H1 (cell line): ENCODE results near the gene MUC2. TPM values are rescaled to one million over a fixed set of nuclear protein-coding genes. Genes with fewer than 3 reads are reported as not detected.

Experiments used
- CTCF ChIA-PET: fragments of 300-600 bp; sonication (Branson Sonifier 250); formaldehyde crosslinking; loops from one replicate; lab custom pipeline; 2021; ENCODE audit not compliant: partially characterized antibody; lab: Charles Lee
- POLR2A ChIA-PET: fragments of 300-600 bp; sonication (Branson Sonifier 250); formaldehyde crosslinking; loops from one replicate; lab custom pipeline; 2021; ENCODE audit warnings: inconsistent platforms; ENCODE audit not compliant: partially characterized antibody; lab: Charles Lee
- DNase-seq, 2 experiments: peaks; one replicate each; pipeline versions ENCODE4 v3.0.0 to v3.0.0-alpha.2; 2010 to 2022; ENCODE audit warnings: low spot score in 2 of 2, low read depth in 1 of 2, mixed read lengths in 1 of 2
- FAIRE-seq: peaks from 2 replicates; lab custom pipeline; 2011; peaks lifted over from hg19 to GRCh38; lab: Jason Lieb, UNC
- H2AFZ ChIP-seq: 2 replicates; pipeline ENCODE4 v1.8.1; 2012; ENCODE audit warnings: low read length, inconsistent platforms
- H2AK5ac ChIP-seq: 2 replicates; pipeline ENCODE4 v1.6.1; 2013; ENCODE audit warnings: low read depth, low read length
- H2BK120ac ChIP-seq: replicated peaks from 2 replicates; pipeline ENCODE3; 2013; ENCODE audit warnings: low read depth, low read length, inconsistent platforms
- H2BK12ac ChIP-seq: 2 replicates; pipeline ENCODE4 v1.6.1; 2013; ENCODE audit warnings: low read depth, low read length
- H2BK15ac ChIP-seq: 2 replicates; pipeline ENCODE4 v1.6.1; 2013; ENCODE audit warnings: low read length
- H2BK20ac ChIP-seq: 2 replicates; pipeline ENCODE4 v1.6.1; 2013; ENCODE audit warnings: low read length
- H2BK5ac ChIP-seq: 2 replicates; pipeline ENCODE4 v1.6.1; 2013; ENCODE audit warnings: low read depth, low read length
- H3K14ac ChIP-seq: 2 replicates; pipeline ENCODE4 v1.6.1; 2013; ENCODE audit warnings: inconsistent platforms; ENCODE audit not compliant: insufficient read length
- H3K18ac ChIP-seq: 2 replicates; pipeline ENCODE4 v1.6.1; 2013; ENCODE audit warnings: low read length; ENCODE audit errors: extremely low read depth
- H3K23ac ChIP-seq: 2 replicates; pipeline ENCODE4 v1.6.1; 2013; ENCODE audit warnings: inconsistent platforms; ENCODE audit not compliant: insufficient read length
- H3K23me2 ChIP-seq: 2 replicates; pipeline ENCODE4 v1.6.1; 2013; ENCODE audit warnings: low read depth, low read length
- H3K27ac ChIP-seq: 2 replicates; pipeline ENCODE4 v1.6.1; 2011; ENCODE audit warnings: low read depth, low read length, inconsistent platforms
- H3K27me3 ChIP-seq, 4 experiments: replicated peaks in 1 of 4; 1 replicate in 1 of 4; 2 replicates in 3 of 4; pipeline versions ENCODE4 v1.6.1 to v1.8.1; 2011 to 2013; ENCODE audit warnings: low read length in 3 of 4, mild to moderate bottlenecking in 3 of 4, inconsistent platforms in 2 of 4, mixed read lengths in 2 of 4, moderate library complexity in 1 of 4; ENCODE audit not compliant: control insufficient read depth in 3 of 4, insufficient read depth in 3 of 4; ENCODE audit errors: extremely low read depth in 1 of 4
- H3K36me3 ChIP-seq, 4 experiments: 2 replicates each; pipeline versions ENCODE4 v1.6.1 to v1.8.1; 2011 to 2013; ENCODE audit warnings: mild to moderate bottlenecking in 4 of 4, low read length in 3 of 4, moderate library complexity in 2 of 4, control low read depth in 1 of 4, inconsistent platforms in 1 of 4; ENCODE audit not compliant: insufficient read depth in 4 of 4, control insufficient read depth in 2 of 4
- H3K4ac ChIP-seq: replicated peaks from 2 replicates; pipeline ENCODE3; 2013; ENCODE audit warnings: low read length, low read depth, mixed read lengths, inconsistent platforms; ENCODE audit not compliant: insufficient read length
- H3K4me1 ChIP-seq, 4 experiments: replicated peaks in 1 of 4; 1 replicate in 1 of 4; 2 replicates in 3 of 4; pipeline versions ENCODE4 v1.6.1 to v1.8.1; 2011 to 2013; ENCODE audit warnings: low read length in 3 of 4, inconsistent platforms in 2 of 4, mixed read lengths in 1 of 4; ENCODE audit not compliant: insufficient read depth in 4 of 4, control insufficient read depth in 3 of 4
- H3K4me2 ChIP-seq, 2 experiments: 2 replicates each; pipeline versions ENCODE4 v1.6.1 to v1.8.1; 2011 to 2013; ENCODE audit warnings: low read depth in 2 of 2, low read length in 2 of 2, control low read depth in 1 of 2, inconsistent platforms in 1 of 2, mild to moderate bottlenecking in 1 of 2; ENCODE audit not compliant: insufficient read depth in 1 of 2
- H3K4me3 ChIP-seq, 4 experiments: fragments of 200-600, 300-600 bp in 1 of 4; sonication (generic), shearing (Covaris generic), sonication (Bioruptor Twin) in 1 of 4; 2 replicates each; pipeline versions ENCODE4 v1.5.1 to v1.8.1; 2011 to 2016; ENCODE audit warnings: low read length in 4 of 4, low read depth in 3 of 4, control low read depth in 2 of 4, inconsistent platforms in 2 of 4, mild to moderate bottlenecking in 2 of 4, mixed read lengths in 1 of 4, moderate library complexity in 1 of 4; ENCODE audit not compliant: insufficient read depth in 2 of 4; ENCODE audit errors: extremely low read depth in 1 of 4
- H3K56ac ChIP-seq: replicated peaks from 2 replicates; pipeline ENCODE3; 2013; ENCODE audit warnings: low read depth, mild to moderate bottlenecking, mixed read lengths, low read length, inconsistent platforms; ENCODE audit not compliant: insufficient read length
- H3K79me1 ChIP-seq: 2 replicates; pipeline ENCODE4 v1.6.1; 2013; ENCODE audit warnings: low read depth, low read length, control low read depth
- H3K79me2 ChIP-seq, 2 experiments: 2 replicates each; pipeline versions ENCODE4 v1.6.1 to v1.8.1; 2012 to 2013; ENCODE audit warnings: low read length in 2 of 2, mild to moderate bottlenecking in 2 of 2, inconsistent platforms in 1 of 2; ENCODE audit not compliant: insufficient read depth in 2 of 2, control insufficient read depth in 1 of 2
- H3K9ac ChIP-seq, 4 experiments: replicated peaks in 1 of 4; 1 replicate in 1 of 4; 2 replicates in 3 of 4; pipeline versions ENCODE4 v1.6.1 to v1.8.1; 2011 to 2013; ENCODE audit warnings: low read depth in 3 of 4, low read length in 3 of 4, control low read depth in 2 of 4, mild to moderate bottlenecking in 2 of 4, moderate library complexity in 2 of 4, inconsistent platforms in 1 of 4; ENCODE audit errors: extremely low read depth in 1 of 4
- H3K9me3 ChIP-seq, 2 experiments: 2 replicates each; pipeline versions ENCODE4 v1.6.1 to v1.8.1; 2012 to 2013; ENCODE audit warnings: mild to moderate bottlenecking in 2 of 2, moderate library complexity in 2 of 2, control low read depth in 1 of 2, inconsistent platforms in 1 of 2, low read depth in 1 of 2, low read length in 1 of 2, mixed read lengths in 1 of 2; ENCODE audit not compliant: insufficient read depth in 2 of 2
- H4K20me1 ChIP-seq, 2 experiments: replicated peaks in 1 of 2; 2 replicates each; pipeline versions ENCODE3 to v1.8.1; 2011 to 2013; ENCODE audit warnings: inconsistent platforms in 2 of 2, low read length in 2 of 2, mild to moderate bottlenecking in 1 of 2; ENCODE audit not compliant: insufficient read depth in 2 of 2, control insufficient read depth in 1 of 2
- H4K5ac ChIP-seq: 2 replicates; pipeline ENCODE4 v1.6.1; 2013; ENCODE audit warnings: low read length, low read depth, mixed read lengths, inconsistent platforms; ENCODE audit not compliant: insufficient read length
- H4K8ac ChIP-seq: 2 replicates; pipeline ENCODE4 v1.8.0; 2013; ENCODE audit warnings: mild to moderate bottlenecking, moderate library complexity, low read length, inconsistent platforms; ENCODE audit not compliant: insufficient read depth; ENCODE audit errors: extremely low read depth
- H4K91ac ChIP-seq: replicated peaks from 2 replicates; pipeline ENCODE3; 2013; ENCODE audit warnings: low read length, mixed read lengths, inconsistent platforms; ENCODE audit not compliant: insufficient read length
- NRF1 ChIP-seq: IDR thresholded peaks from 2 replicates; pipeline ENCODE4 v1.6.1; 2011; ENCODE audit warnings: mild to moderate bottlenecking, low read depth, low read length, improper control_type of control experiment
- WGBS, 2 experiments: shearing (Covaris generic) in 1 of 2; methylation state at CpG; one replicate each; pipeline versions ENCODE4 v1.1.6 to v1.1.7; 2013 to 2015; ENCODE audit warnings: low lambda C conversion rate in 2 of 2, mixed read lengths in 2 of 2, inconsistent platforms in 1 of 2, low coverage in 1 of 2, missing lambda C conversion rate in 1 of 2; ENCODE audit not compliant: insufficient replicate concordance in 2 of 2, insufficient coverage in 1 of 2, insufficient read length in 1 of 2; ENCODE audit errors: extremely low coverage in 1 of 2, missing lambda C conversion rate in 1 of 2; 5-methylcytosine and 5-hydroxymethylcytosine counted together
- polyA plus RNA-seq, 7 experiments: library from polyadenylated mRNA; depleted of rRNA in 3 of 7; stranded (reverse) in 5 of 7; unstranded in 2 of 7; fragments of >200 nt in 5 of 7; fragments of 200-250 nt in 2 of 7; gene quantifications; 1 replicate in 5 of 7; 2 replicates in 1 of 7; 4 replicates in 1 of 7; pipeline versions ENCODE4 v1.2.1 to v1.2.3, GENCODE V29; 2011 to 2013; ENCODE audit warnings: missing spikeins in 2 of 7, mixed read lengths in 2 of 7
- total RNA-seq: library from RNA; stranded (reverse); fragmentation: NEBNext Ultra II Directional; extraction: Animal tissue kit (Norgen Biotek cat#: 25700); gene quantifications from 2 replicates; pipeline ENCODE4 v1.2.1, GENCODE V29; 2021

MUC2 gene
- total and polyA plus RNA-seq, 2 of the 8 experiments (the other 6 are each of a cell fraction or from before 2014, with no cell fraction given), result not detected

- Histone ChIP-seq H3K18ac (no peak overlapping the region), H3K9me3 (no peaks in the 10 kb centered on the region), H3K23ac (no peak overlapping the region), H2BK20ac (no peak overlapping the region), H3K56ac (no peak overlapping the region), H3K4me3 (no peak overlapping the region)
- no peak for TF ChIP-seq NRF1
- TF ChIP-seq, all 59 proteins: peak for 0
- Histone ChIP-seq H4K20me1 (peaks cover 0 to 9% of the 10 kb centered on the region in 2 experiments), H3K23me2 (peaks cover 7% of the 10 kb centered on the region), H4K5ac (no peak overlapping the region), H3K14ac (no peak overlapping the region), H3K4me1 (peaks cover 0 to 2% (median 0%) of the 10 kb centered on the region in 4 experiments; a peak in 1 of 7 replicates), H2BK5ac (no peak overlapping the region), H3K9ac (no peak overlapping the region), H4K91ac (no peak overlapping the region), H4K8ac (no peak overlapping the region), H2BK12ac (no peak overlapping the region), H3K36me3 (no peaks in the 10 kb centered on the region), H3K79me1 (peaks cover 4% of the 10 kb centered on the region; the same call in 1 of the 2 replicates), H3K27ac (no peak overlapping the region), H3K4me2 (no peak overlapping the region), H2BK120ac (no peak overlapping the region), H3K27me3 (no peaks in the 10 kb centered on the region), H3K79me2 (no peaks in the 10 kb centered on the region), H2AFZ (no peak overlapping the region), H2AK5ac (no peak overlapping the region), H3K4ac (no peak overlapping the region), H2BK15ac (no peak overlapping the region)
- POLR2A ChIA-PET, result interaction anchor here (1.0 to 2.5 kb wide), 5 partner anchors 11 to 85 kb away, joined by 3 to 12 read pairs (median 4); no protein-coding TSS in a partner anchor
- no peak for FAIRE-seq
- CTCF ChIA-PET, result interaction anchor here (0.6 to 1.0 kb wide), 6 partner anchors 10 to 132 kb away, joined by 3 to 5 read pairs (median 4); no protein-coding TSS in a partner anchor
- 100% methylated on average over 1 of the region's 16 CpGs; no CpG with 5 or more reads in 1 of the 2 experiments for WGBS, 2 experiments
- DNase-seq, result no peak
Observed at GRCh38 chr11:1030086-1030485, 44.6 kb upstream of the MUC2 start.
